ENCODE measurements around the gene EGFL8. TPM values are rescaled to one million over a fixed set of nuclear protein-coding genes. Genes with fewer than 3 reads are reported as not detected.

Gene EGFL8
- total and polyA plus RNA-seq, 9 of the 15 experiments (the other 6 are each of a cell fraction or from before 2014, with no cell fraction given): 2.2 to 47.4 (median 14.2) TPM

DNA sequence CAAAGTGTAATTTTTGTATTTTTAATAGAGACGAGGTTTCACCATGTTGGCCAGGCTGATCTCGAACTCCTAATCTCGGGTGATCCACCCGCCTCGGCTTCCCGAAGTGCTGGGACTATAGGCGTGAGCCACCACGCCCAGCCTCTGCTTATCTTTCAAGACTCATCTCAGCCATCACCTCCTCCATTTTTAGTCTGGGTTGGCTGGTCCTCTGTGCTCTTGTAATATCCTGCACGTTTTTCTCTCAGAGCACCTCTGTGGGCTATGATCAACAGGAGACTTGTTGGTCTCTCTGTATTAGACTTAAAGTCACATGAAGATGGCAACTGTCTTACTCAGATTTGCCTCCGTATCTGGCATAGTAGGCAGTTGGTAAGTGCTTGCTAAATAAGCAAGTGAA, 51.9 kb downstream of the EGFL8 start (continued):
- TF ChIP-seq, protein P1, sequence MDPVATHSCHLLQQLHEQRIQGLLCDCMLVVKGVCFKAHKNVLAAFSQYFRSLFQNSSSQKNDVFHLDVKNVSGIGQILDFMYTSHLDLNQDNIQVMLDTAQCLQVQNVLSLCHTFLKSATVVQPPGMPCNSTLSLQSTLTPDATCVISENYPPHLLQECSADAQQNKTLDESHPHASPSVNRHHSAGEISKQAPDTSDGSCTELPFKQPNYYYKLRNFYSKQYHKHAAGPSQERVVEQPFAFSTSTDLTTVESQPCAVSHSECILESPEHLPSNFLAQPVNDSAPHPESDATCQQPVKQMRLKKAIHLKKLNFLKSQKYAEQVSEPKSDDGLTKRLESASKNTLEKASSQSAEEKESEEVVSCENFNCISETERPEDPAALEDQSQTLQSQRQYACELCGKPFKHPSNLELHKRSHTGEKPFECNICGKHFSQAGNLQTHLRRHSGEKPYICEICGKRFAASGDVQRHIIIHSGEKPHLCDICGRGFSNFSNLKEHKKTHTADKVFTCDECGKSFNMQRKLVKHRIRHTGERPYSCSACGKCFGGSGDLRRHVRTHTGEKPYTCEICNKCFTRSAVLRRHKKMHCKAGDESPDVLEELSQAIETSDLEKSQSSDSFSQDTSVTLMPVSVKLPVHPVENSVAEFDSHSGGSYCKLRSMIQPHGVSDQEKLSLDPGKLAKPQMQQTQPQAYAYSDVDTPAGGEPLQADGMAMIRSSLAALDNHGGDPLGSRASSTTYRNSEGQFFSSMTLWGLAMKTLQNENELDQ (CRISPR knock-in tag; IDR thresholded peaks at IDR 0.05; ENCODE audit: borderline replicate concordance): no peak
- no peak for TF ChIP-seq FOXK1 (CRISPR knock-in tag; IDR thresholded peaks at IDR 0.05; ENCODE audit: borderline replicate concordance)
- TF ChIP-seq ZNF384 (IDR thresholded peaks at IDR 0.05; ENCODE audit: low read depth, low read length): no peak
- TF ChIP-seq CBX8 (IDR thresholded peaks at IDR 0.05; ENCODE audit: borderline replicate concordance, extremely low read depth, low read depth, low read length, poor library complexity, severe bottlenecking): no peak
- no peak for TF ChIP-seq KHSRP (IDR thresholded peaks at IDR 0.05)
- no peak for TF ChIP-seq EP400 (IDR thresholded peaks at IDR 0.05)
- no peak; the same call in 1 of the 2 replicates for TF ChIP-seq ZNF589 (CRISPR knock-in tag; IDR thresholded peaks at IDR 0.05; ENCODE audit: low read depth)
- no peak for TF ChIP-seq ZNF146 (CRISPR knock-in tag; IDR thresholded peaks at IDR 0.05; ENCODE audit: unreplicated experiment)
- no peak for TF ChIP-seq BRCA1 (IDR thresholded peaks at IDR 0.05)
- no peak for TF ChIP-seq BRCA1 (CRISPR knock-in tag; IDR thresholded peaks at IDR 0.05)
- no peak for TF ChIP-seq GTF2E2 (tag; IDR thresholded peaks at IDR 0.05)
- TF ChIP-seq HDGF (IDR thresholded peaks at IDR 0.05): no peak
- no peak for TF ChIP-seq KLF16 (IDR thresholded peaks at IDR 0.05)
- TF ChIP-seq NFATC3 (IDR thresholded peaks at IDR 0.05): no peak
- TF ChIP-seq SMARCC2 (IDR thresholded peaks at IDR 0.05; ENCODE audit: low read depth): no peak
- no peak for TF ChIP-seq SIN3B (IDR thresholded peaks at IDR 0.05; ENCODE audit: low read depth)
- no peak for TF ChIP-seq ZNF436 (CRISPR knock-in tag; IDR thresholded peaks at IDR 0.05)
- TF ChIP-seq HDAC8 (tag; IDR thresholded peaks at IDR 0.05): no peak
- no peak for TF ChIP-seq XRCC4 (IDR thresholded peaks at IDR 0.05; ENCODE audit: extremely low read depth, insufficient read depth, insufficient read length)
- TF ChIP-seq ZNF77 (CRISPR knock-in tag; IDR thresholded peaks at IDR 0.05): no peak
- TF ChIP-seq, protein P2, sequence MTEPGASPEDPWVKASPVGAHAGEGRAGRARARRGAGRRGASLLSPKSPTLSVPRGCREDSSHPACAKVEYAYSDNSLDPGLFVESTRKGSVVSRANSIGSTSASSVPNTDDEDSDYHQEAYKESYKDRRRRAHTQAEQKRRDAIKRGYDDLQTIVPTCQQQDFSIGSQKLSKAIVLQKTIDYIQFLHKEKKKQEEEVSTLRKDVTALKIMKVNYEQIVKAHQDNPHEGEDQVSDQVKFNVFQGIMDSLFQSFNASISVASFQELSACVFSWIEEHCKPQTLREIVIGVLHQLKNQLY (CRISPR knock-in tag; conservative IDR thresholded peaks at IDR 0.05): no peak
- TF ChIP-seq, protein P3, sequence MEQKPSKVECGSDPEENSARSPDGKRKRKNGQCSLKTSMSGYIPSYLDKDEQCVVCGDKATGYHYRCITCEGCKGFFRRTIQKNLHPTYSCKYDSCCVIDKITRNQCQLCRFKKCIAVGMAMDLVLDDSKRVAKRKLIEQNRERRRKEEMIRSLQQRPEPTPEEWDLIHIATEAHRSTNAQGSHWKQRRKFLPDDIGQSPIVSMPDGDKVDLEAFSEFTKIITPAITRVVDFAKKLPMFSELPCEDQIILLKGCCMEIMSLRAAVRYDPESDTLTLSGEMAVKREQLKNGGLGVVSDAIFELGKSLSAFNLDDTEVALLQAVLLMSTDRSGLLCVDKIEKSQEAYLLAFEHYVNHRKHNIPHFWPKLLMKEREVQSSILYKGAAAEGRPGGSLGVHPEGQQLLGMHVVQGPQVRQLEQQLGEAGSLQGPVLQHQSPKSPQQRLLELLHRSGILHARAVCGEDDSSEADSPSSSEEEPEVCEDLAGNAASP (IDR thresholded peaks at IDR 0.05): no peak
- TF ChIP-seq, protein P4, sequence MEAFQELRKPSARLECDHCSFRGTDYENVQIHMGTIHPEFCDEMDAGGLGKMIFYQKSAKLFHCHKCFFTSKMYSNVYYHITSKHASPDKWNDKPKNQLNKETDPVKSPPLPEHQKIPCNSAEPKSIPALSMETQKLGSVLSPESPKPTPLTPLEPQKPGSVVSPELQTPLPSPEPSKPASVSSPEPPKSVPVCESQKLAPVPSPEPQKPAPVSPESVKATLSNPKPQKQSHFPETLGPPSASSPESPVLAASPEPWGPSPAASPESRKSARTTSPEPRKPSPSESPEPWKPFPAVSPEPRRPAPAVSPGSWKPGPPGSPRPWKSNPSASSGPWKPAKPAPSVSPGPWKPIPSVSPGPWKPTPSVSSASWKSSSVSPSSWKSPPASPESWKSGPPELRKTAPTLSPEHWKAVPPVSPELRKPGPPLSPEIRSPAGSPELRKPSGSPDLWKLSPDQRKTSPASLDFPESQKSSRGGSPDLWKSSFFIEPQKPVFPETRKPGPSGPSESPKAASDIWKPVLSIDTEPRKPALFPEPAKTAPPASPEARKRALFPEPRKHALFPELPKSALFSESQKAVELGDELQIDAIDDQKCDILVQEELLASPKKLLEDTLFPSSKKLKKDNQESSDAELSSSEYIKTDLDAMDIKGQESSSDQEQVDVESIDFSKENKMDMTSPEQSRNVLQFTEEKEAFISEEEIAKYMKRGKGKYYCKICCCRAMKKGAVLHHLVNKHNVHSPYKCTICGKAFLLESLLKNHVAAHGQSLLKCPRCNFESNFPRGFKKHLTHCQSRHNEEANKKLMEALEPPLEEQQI (IDR thresholded peaks at IDR 0.05): no peak
- TF ChIP-seq POLR2H (tag; IDR thresholded peaks at IDR 0.05; ENCODE audit: low read depth): no peak
- TF ChIP-seq RCOR1 (IDR thresholded peaks at IDR 0.05; ENCODE audit: borderline replicate concordance in 1 of 2, low read depth in 2 of 2, low read length in 2 of 2): peak in 1 of 2 experiments; percentile 63; a peak in 1 of 4 replicates

Data from K562 (cell line).